ENCODE results near the gene IGHMBP2. TPM values are rescaled to one million over a fixed set of nuclear protein-coding genes. Genes with fewer than 3 reads are reported as not detected.

The IGHMBP2 gene
- total RNA-seq, 2 experiments from 2014 or later: 17.5 to 37.9 TPM

- Histone ChIP-seq H3K79me2 (ENCODE audit: insufficient read depth, low read depth, low read length) (no peaks in the 10 kb centered on the region), H3K36me3 (ENCODE audit: insufficient read depth, low read length) (peaks cover 82% of the 10 kb centered on the region), H3K9me2 (ENCODE audit: insufficient read depth, low read length) (no peaks in the 10 kb centered on the region), H4K20me1 (ENCODE audit: insufficient read depth, low read length) (no peaks in the 10 kb centered on the region), H2AFZ (ENCODE audit: low read length) (no peak overlapping the region), H3K4me2 (ENCODE audit: low read length) (0 out of 2 replicates have a peak overlapping the region, but pooled peaks have one; percentile 22), H3K4me3 (ENCODE audit: low read depth, low read length, poor library complexity, severe bottlenecking) (no peak overlapping the region), H3K9me3 (ENCODE audit: low read length) (peaks cover 26% of the 10 kb centered on the region), H3K27ac (ENCODE audit: low read depth, low read length, poor library complexity, severe bottlenecking) (no peak overlapping the region), H3K4me1 (ENCODE audit: insufficient read depth, low read length, poor library complexity, severe bottlenecking) (peaks cover 10% of the 10 kb centered on the region)
- ChIA-PET CTCF (ENCODE audit: unreplicated experiment) (no interaction called here), POLR2A (interaction anchor here (0.6 to 1.2 kb wide), 2 partner anchors 26 to 148 kb away, joined by 3 read pairs; no protein-coding TSS in a partner anchor)
- TF ChIP-seq CTCF (conservative IDR thresholded peaks at IDR 0.05; ENCODE audit: low read length): no peak
- TF ChIP-seq EZH2phosphoT487 (IDR thresholded peaks at IDR 0.05; ENCODE audit: borderline replicate concordance, low read depth, low read length): no peak
- peak; percentile 66 for DNase-seq (ENCODE audit: low spot score)
- BruUV-seq (replicated peaks): no TSS peak
- intact Hi-C loops (cut with micrococcal nuclease; ENCODE audit: unreplicated experiment): no loop called here
Observed at GRCh38 chr11:68927280-68928135, 23.8 kb downstream of the IGHMBP2 start.

GRCh38 chr11:68928136-68928880 lies 24.6 kb downstream of the IGHMBP2 start:
- TF ChIP-seq EZH2phosphoT487 (IDR thresholded peaks at IDR 0.05; ENCODE audit: borderline replicate concordance, low read depth, low read length) (no peak), CTCF (conservative IDR thresholded peaks at IDR 0.05; ENCODE audit: low read length) (no peak)
- no TSS peak for BruUV-seq (replicated peaks)
- Histone ChIP-seq H3K4me1 (ENCODE audit: insufficient read depth, low read length, poor library complexity, severe bottlenecking) (peaks cover 10% of the 10 kb centered on the region), H3K4me2 (ENCODE audit: low read length) (no peak overlapping the region), H3K4me3 (ENCODE audit: low read depth, low read length, poor library complexity, severe bottlenecking) (no peak overlapping the region), H3K79me2 (ENCODE audit: insufficient read depth, low read depth, low read length) (no peaks in the 10 kb centered on the region), H3K9me3 (ENCODE audit: low read length) (peaks cover 26% of the 10 kb centered on the region), H3K9me2 (ENCODE audit: insufficient read depth, low read length) (no peaks in the 10 kb centered on the region), H4K20me1 (ENCODE audit: insufficient read depth, low read length) (no peaks in the 10 kb centered on the region), H3K36me3 (ENCODE audit: insufficient read depth, low read length) (peaks cover 74% of the 10 kb centered on the region), H2AFZ (ENCODE audit: low read length) (no peak overlapping the region), H3K27ac (ENCODE audit: low read depth, low read length, poor library complexity, severe bottlenecking) (no peak overlapping the region)
- ChIA-PET CTCF (ENCODE audit: unreplicated experiment) (no interaction called here), POLR2A (interaction anchor here (0.6 to 1.2 kb wide), 2 partner anchors 27 to 148 kb away, joined by 3 read pairs; no protein-coding TSS in a partner anchor)
- no peak for DNase-seq (ENCODE audit: low spot score)
- intact Hi-C loops (cut with micrococcal nuclease; ENCODE audit: unreplicated experiment): no loop called here
